A673 (cell line): ENCODE results near the gene METTL14.

Experiments used
- CTCF ChIP-seq: fragments of 300-800, 200-600 bp; sonication (generic); conservative IDR thresholded peaks from 2 replicates; pipeline ENCODE4 v1.5.1; 2017; ENCODE audit warnings: low read depth, mild to moderate bottlenecking, antibody characterized with exemption, low read length, moderate library complexity, mixed read lengths
- EZH2 ChIP-seq: fragments of 200-600 bp; sonication (generic); IDR thresholded peaks from 2 replicates; pipeline ENCODE4 v1.6.1; 2017; ENCODE audit warnings: borderline replicate concordance, low read depth, mild to moderate bottlenecking, mixed read lengths, antibody characterized with exemption, low read length; ENCODE audit not compliant: poor library complexity, severe bottlenecking

- no peak for TF ChIP-seq CTCF
- TF ChIP-seq EZH2: no peak
Observed at GRCh38 chr4:118680808-118681207, 4.4 kb upstream of the METTL14 start.
